AG04450 (cell line): ENCODE results near the gene KCNE5. TPM values are rescaled to one million over a fixed set of nuclear protein-coding genes. Genes with fewer than 3 reads are reported as not detected.
"Not testable (repeated sequence)": the region's sequence is repeated elsewhere in the genome, so short reads cannot be mapped to it uniquely, and the experiment has no call there.

Experiments
- CTCF ChIA-PET: fragments of 300-600, 350-600 bp; formaldehyde crosslinking; extraction: SDS; loops from one replicate; lab custom pipeline; 2022; ENCODE audit warnings: antibody characterized with exemption, inconsistent platforms; lab: Charles Lee
- POLR2A ChIA-PET: fragments of 350-600 bp; formaldehyde crosslinking; extraction: SDS; loops from one replicate; lab custom pipeline; 2021; ENCODE audit warnings: antibody characterized with exemption, inconsistent platforms; lab: Yijun Ruan, JAX
- DNase-seq: peaks from one replicate; pipeline ENCODE4 v3.0.0-alpha.2; 2011; ENCODE audit warnings: low read depth, low spot score
- H3K27ac ChIP-seq: one replicate; pipeline ENCODE4 v1.5.1; 2012; ENCODE audit warnings: low read depth, low read length, control low read depth
- H3K27me3 ChIP-seq: one replicate; pipeline ENCODE4 v1.6.0; 2012; ENCODE audit warnings: low read length; ENCODE audit not compliant: control insufficient read depth, insufficient read depth
- H3K4me3 ChIP-seq: 2 replicates; pipeline ENCODE4 v1.5.1; 2011; ENCODE audit warnings: mild to moderate bottlenecking, low read depth, low read length, control low read depth
- H3K9me3 ChIP-seq: 2 replicates; pipeline ENCODE4 v1.5.1; 2012; ENCODE audit warnings: low read length; ENCODE audit not compliant: control insufficient read depth, insufficient read depth
- CTCF ChIP-seq: IDR thresholded peaks from 2 replicates; pipeline ENCODE4 v1.5.1; 2011; ENCODE audit warnings: low read depth, low read length, control low read depth, inconsistent platforms
- polyA plus RNA-seq: library from polyadenylated mRNA; depleted of rRNA; stranded (reverse); fragments of >200 nt; gene quantifications from 2 replicates; pipeline ENCODE4 v1.2.3, GENCODE V29; 2011

KCNE5 gene
- polyA plus RNA-seq, 1 experiment, result 0.29 TPM

DNA sequence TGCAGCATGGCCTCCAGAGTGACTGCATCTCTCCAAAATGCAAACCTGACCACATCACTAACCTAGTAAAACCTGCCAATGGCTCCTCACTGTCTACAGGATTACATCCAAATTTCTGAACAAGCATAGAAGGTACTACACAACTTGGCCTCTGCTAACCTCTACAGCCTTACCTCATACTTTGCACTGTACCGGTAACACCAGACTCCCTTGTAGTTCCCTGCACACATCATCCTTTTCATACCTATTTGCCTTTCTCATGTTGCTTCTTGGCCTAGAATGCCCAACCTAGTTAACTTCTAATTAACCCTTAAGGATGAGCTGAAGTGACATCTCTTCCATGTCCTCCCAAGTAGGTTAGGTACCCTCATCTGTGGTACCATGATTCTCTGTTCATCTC is 33.4 kb upstream of the KCNE5 start:
- CTCF ChIA-PET, result interaction anchor here (0.6 kb wide), 1 partner anchor 232 kb away, joined by 3 read pairs; no protein-coding TSS in a partner anchor
- no peak for DNase-seq
- POLR2A ChIA-PET, result no interaction called here
- Histone ChIP-seq H3K9me3 (no peaks in the 10 kb centered on the region), H3K27ac (no peak overlapping the region), H3K27me3 (no peaks in the 10 kb centered on the region), H3K4me3 (no peak overlapping the region)
- TF ChIP-seq CTCF, result no peak

- H3K27me3 ChIP-seq, DNase-seq, H3K27ac ChIP-seq, H3K4me3 ChIP-seq, H3K9me3 ChIP-seq, CTCF ChIA-PET, POLR2A ChIA-PET: not testable (repeated sequence)
Measured at GRCh38 chrX:109657364-109657763, 32.4 kb upstream of the KCNE5 start.

DNA sequence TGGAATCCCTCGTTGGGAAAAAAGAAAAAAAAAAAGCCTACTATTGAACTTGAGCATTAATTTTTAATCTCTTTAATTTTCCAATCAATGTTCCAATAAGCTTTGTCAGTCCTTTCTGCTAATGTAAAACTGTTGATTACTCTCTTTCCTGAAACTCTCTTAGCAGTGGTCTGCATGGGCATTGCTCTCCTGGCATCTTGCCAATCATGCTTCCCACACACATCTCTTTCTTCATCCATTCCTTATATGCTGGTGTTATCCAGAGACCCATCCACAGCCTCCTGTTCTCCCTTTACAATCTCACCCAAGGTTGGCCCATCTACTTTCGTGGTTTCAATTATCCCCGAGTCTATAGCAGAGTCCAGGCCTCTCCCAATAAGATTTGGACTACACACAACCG is 31.8 kb upstream of the KCNE5 start:
- ChIA-PET POLR2A (no interaction called here), CTCF (interaction anchor here (1.5 kb wide), 1 partner anchor 200 kb away, joined by 3 read pairs; no protein-coding TSS in a partner anchor)

GRCh38 chrX:109655502-109656201 is 30.7 kb upstream of the KCNE5 start:
- no peaks in the 10 kb centered on the region for H3K27me3 ChIP-seq
- POLR2A ChIA-PET, result no interaction called here
- no peak overlapping the region for H3K4me3 ChIP-seq
- no peak overlapping the region for H3K27ac ChIP-seq
- DNase-seq, result no peak
- no peaks in the 10 kb centered on the region for H3K9me3 ChIP-seq
- CTCF ChIA-PET, result interaction anchor here (0.7 to 1.5 kb wide), 2 partner anchors 202 to 236 kb away, joined by 3 to 4 read pairs; no protein-coding TSS in a partner anchor
- no peak for TF ChIP-seq CTCF

More for the DNA sequence above, 31.8 kb upstream of the KCNE5 start:
- TF ChIP-seq CTCF, result no peak
- Histone ChIP-seq H3K27ac (no peak overlapping the region), H3K4me3 (no peak overlapping the region), H3K9me3 (no peaks in the 10 kb centered on the region), H3K27me3 (no peaks in the 10 kb centered on the region)
- no peak for DNase-seq

GRCh38 chrX:109654516-109655109 is 29.6 kb upstream of the KCNE5 start:
- Histone ChIP-seq H3K9me3 (no peaks in the 10 kb centered on the region), H3K27me3 (no peaks in the 10 kb centered on the region), H3K4me3 (no peak overlapping the region), H3K27ac (no peak overlapping the region)
- ChIA-PET POLR2A (no interaction called here), CTCF (interaction anchor here (0.8 to 1.0 kb wide), 2 partner anchors 232 to 237 kb away, joined by 3 read pairs; no protein-coding TSS in a partner anchor)
- DNase-seq, result no peak
- TF ChIP-seq CTCF, result no peak

- POLR2A ChIA-PET, H3K4me3 ChIP-seq, H3K9me3 ChIP-seq, H3K27ac ChIP-seq, DNase-seq, CTCF ChIA-PET, H3K27me3 ChIP-seq: not testable (repeated sequence)
Measured at GRCh38 chrX:109644671-109645070, 19.7 kb upstream of the KCNE5 start.
